HEK293 (cell line): ENCODE results near the gene FUBP3.

Source experiments
- CTCF ChIA-PET: fragments of 350-600 bp; formaldehyde crosslinking; extraction: SDS; loops from one replicate; lab custom pipeline; 2021; ENCODE audit warnings: antibody characterized with exemption; lab: Yijun Ruan, JAX
- POLR2A ChIA-PET: fragments of 300-600 bp; formaldehyde crosslinking; extraction: SDS; loops from one replicate; lab custom pipeline; 2020; ENCODE audit warnings: antibody characterized with exemption, inconsistent platforms; lab: Yijun Ruan, JAX
- H3K27ac ChIP-seq: fragments of 200-500 bp; sonication (Bioruptor generic); 2 replicates; pipeline ENCODE4 v1.5.1; 2014; ENCODE audit warnings: low read depth, low read length, control low read depth, inconsistent platforms; ENCODE audit errors: extremely low read depth
- H3K36me3 ChIP-seq, 2 experiments: fragments of 200-500 bp in 1 of 2; sonication (Bioruptor generic) in 1 of 2; 1 replicate in 1 of 2; 2 replicates in 1 of 2; pipeline ENCODE4 v1.5.1; 2014 to 2017; ENCODE audit warnings: inconsistent platforms in 2 of 2, low read length in 2 of 2; ENCODE audit not compliant: control insufficient read depth in 2 of 2, insufficient read depth in 1 of 2
- H3K4me1 ChIP-seq: fragments of 200-500 bp; sonication (Bioruptor generic); 2 replicates; pipeline ENCODE4 v1.5.1; 2014; ENCODE audit warnings: mild to moderate bottlenecking, low read length, inconsistent platforms; ENCODE audit not compliant: control insufficient read depth, insufficient read depth
- H3K4me3 ChIP-seq: 2 replicates; pipeline ENCODE4 v1.5.1; 2011; ENCODE audit warnings: low read depth, mild to moderate bottlenecking, control low read depth, low read length, moderate library complexity
- H3K9me3 ChIP-seq: fragments of 200-500 bp; sonication (Bioruptor generic); 2 replicates; pipeline ENCODE4 v1.5.1; 2014; ENCODE audit warnings: low read depth, low read length, inconsistent platforms; ENCODE audit not compliant: control insufficient read depth, insufficient read depth
- GLI2 ChIP-seq: fragments of 450-650 bp; formaldehyde crosslinking; IDR thresholded peaks from 2 replicates; pipeline ENCODE4; 2017; ENCODE audit warnings: missing biosample characterization, missing genetic modification characterization, low read depth, borderline replicate concordance
- HIC1 ChIP-seq: fragments of 450-650 bp; formaldehyde crosslinking; IDR thresholded peaks from 2 replicates; pipeline ENCODE4 v1.5.1; 2016; ENCODE audit warnings: missing biosample characterization, missing genetic modification characterization
- MEIS1 ChIP-seq: sonication (generic); formaldehyde crosslinking; IDR thresholded peaks from 2 replicates; pipeline ENCODE4 v1.8.1; 2022; ENCODE audit warnings: missing genetic modification reagents, mild to moderate bottlenecking, borderline replicate concordance
- MYNN ChIP-seq: fragments of 450-650 bp; formaldehyde crosslinking; IDR thresholded peaks from 2 replicates; pipeline ENCODE4 v1.5.1; 2016; ENCODE audit warnings: missing biosample characterization, missing genetic modification characterization, borderline replicate concordance
- PRDM10 ChIP-seq: fragments of 450-650 bp; formaldehyde crosslinking; IDR thresholded peaks from 2 replicates; pipeline ENCODE4 v1.5.1; 2016; ENCODE audit warnings: missing biosample characterization, missing genetic modification characterization
- ZNF112 ChIP-seq: fragments of 450-650 bp; formaldehyde crosslinking; IDR thresholded peaks from 2 replicates; pipeline ENCODE4 v1.5.0; 2017; ENCODE audit warnings: missing biosample characterization, missing genetic modification characterization
- ZNF132 ChIP-seq: fragments of 450-650 bp; formaldehyde crosslinking; IDR thresholded peaks from 2 replicates; pipeline ENCODE4 v1.5.1; 2017; ENCODE audit warnings: missing biosample characterization, missing genetic modification characterization, borderline replicate concordance
- ZNF394 ChIP-seq: fragments of 450-650 bp; formaldehyde crosslinking; IDR thresholded peaks from 2 replicates; pipeline ENCODE4 v1.5.1; 2016; ENCODE audit warnings: missing biosample characterization, missing genetic modification characterization, mild to moderate bottlenecking, moderate library complexity, borderline replicate concordance
- ZNF560 ChIP-seq: fragments of 450-650 bp; formaldehyde crosslinking; IDR thresholded peaks from 2 replicates; pipeline ENCODE4 v1.5.1; 2017; ENCODE audit warnings: missing biosample characterization, missing genetic modification characterization, borderline replicate concordance
- ZNF639 ChIP-seq: fragments of 450-650 bp; formaldehyde crosslinking; IDR thresholded peaks from 2 replicates; pipeline ENCODE4 v1.5.1; 2016; ENCODE audit warnings: missing biosample characterization, missing genetic modification characterization
- ZNF792 ChIP-seq: fragments of 450-650 bp; formaldehyde crosslinking; IDR thresholded peaks from 2 replicates; pipeline ENCODE4 v1.5.1; 2016; ENCODE audit warnings: missing biosample characterization, missing genetic modification characterization
- ZSCAN18 ChIP-seq: fragments of 450-650 bp; formaldehyde crosslinking; IDR thresholded peaks from 2 replicates; pipeline ENCODE4 v1.5.1; 2016; ENCODE audit warnings: missing biosample characterization, missing genetic modification characterization

The FUBP3 gene

GRCh38 chr9:130672933-130673615, 93.7 kb downstream of the FUBP3 start:
- H3K36me3 ChIP-seq: no peaks in the 10 kb centered on the region
- no peak overlapping the region for H3K4me3 ChIP-seq
- CTCF ChIA-PET: interaction anchor here (0.6 to 1.4 kb wide), 7 partner anchors 9 to 1284 kb away, joined by 3 to 5 read pairs (median 3); no protein-coding TSS in a partner anchor
- H3K9me3 ChIP-seq: no peaks in the 10 kb centered on the region
- TF ChIP-seq ZNF792 (tag by site-specific recombination) (no peak), ZSCAN18 (no peak), ZNF639 (tag by site-specific recombination) (no peak), GLI2 (tag by site-specific recombination) (no peak), PRDM10 (tag by site-specific recombination) (no peak), ZNF394 (tag by site-specific recombination) (peak; percentile 76; the same call in 1 of the 2 replicates), ZNF560 (tag by site-specific recombination) (no peak), ZNF132 (tag by site-specific recombination) (no peak)
- H3K27ac ChIP-seq: no peak overlapping the region
- POLR2A ChIA-PET: interaction anchor here (0.7 kb wide), 2 partner anchors 8 to 11 kb away, joined by 3 to 9 read pairs; no protein-coding TSS in a partner anchor
- H3K4me1 ChIP-seq: no peaks in the 10 kb centered on the region

- Histone ChIP-seq H3K4me1 (no peaks in the 10 kb centered on the region), H3K9me3 (no peaks in the 10 kb centered on the region), H3K36me3 (no peaks in the 10 kb centered on the region), H3K27ac (no peak overlapping the region), H3K4me3 (no peak overlapping the region)
- ChIA-PET CTCF (no interaction called here), POLR2A (no interaction called here)
- TF ChIP-seq ZNF112: no peak
- no peak for TF ChIP-seq MEIS1 (CRISPR knock-in tag)
- no peak for TF ChIP-seq MYNN (tag by site-specific recombination)
Measured at GRCh38 chr9:130675396-130675795, 96.0 kb downstream of the FUBP3 start.

GRCh38 chr9:130677252-130677651, 97.9 kb downstream of the FUBP3 start:
- Histone ChIP-seq H3K27ac (no peak overlapping the region), H3K36me3 (no peaks in the 10 kb centered on the region), H3K9me3 (no peaks in the 10 kb centered on the region), H3K4me1 (no peaks in the 10 kb centered on the region; the same call in 1 of the 2 replicates), H3K4me3 (no peak overlapping the region)
- ChIA-PET CTCF (interaction anchor here (2.2 kb wide), 1 partner anchor 216 kb away, joined by 6 read pairs; no protein-coding TSS in a partner anchor), POLR2A (no interaction called here)
- TF ChIP-seq HIC1: no peak
- peak; percentile 74 for TF ChIP-seq PRDM10 (tag by site-specific recombination)
